Measurements from ENCODE around the gene CDIP1.

Gene CDIP1

GRCh38 chr16:4472880-4473279 lies 65.7 kb downstream of the CDIP1 start:
- H3K4me3 ChIP-seq (replicated peaks; ENCODE audit: low read depth, low read length): no peak overlapping the region
- no peak for DNase-seq (ENCODE audit: low read depth)
- TF ChIP-seq CTCF (IDR thresholded peaks at IDR 0.05; ENCODE audit: low read length, missing control alignments): no peak

DNA sequence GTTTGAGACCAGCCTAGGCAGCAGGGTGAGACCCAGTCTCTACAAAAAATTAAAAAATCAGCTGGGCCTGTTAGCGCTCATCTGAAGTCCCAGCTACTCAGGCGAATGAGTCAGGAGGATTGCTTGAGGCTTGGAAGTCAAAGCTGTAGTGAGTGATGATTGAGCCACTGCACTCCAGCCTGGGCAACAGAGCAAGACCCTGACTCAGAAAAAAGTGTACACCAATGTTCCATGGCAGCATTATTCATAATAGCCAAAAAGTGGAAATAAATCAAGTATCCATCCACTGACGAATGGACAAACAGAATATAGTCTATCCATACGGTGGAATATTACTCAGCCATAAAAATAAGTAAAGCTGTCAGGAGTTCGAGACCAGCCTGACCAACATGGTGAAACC lies 66.7 kb downstream of the CDIP1 start:
- TF ChIP-seq CTCF (IDR thresholded peaks at IDR 0.05; ENCODE audit: low read length, missing control alignments): no peak
- no peak for DNase-seq (ENCODE audit: low read depth)
- H3K4me3 ChIP-seq (replicated peaks; ENCODE audit: low read depth, low read length): no peak overlapping the region

DNA sequence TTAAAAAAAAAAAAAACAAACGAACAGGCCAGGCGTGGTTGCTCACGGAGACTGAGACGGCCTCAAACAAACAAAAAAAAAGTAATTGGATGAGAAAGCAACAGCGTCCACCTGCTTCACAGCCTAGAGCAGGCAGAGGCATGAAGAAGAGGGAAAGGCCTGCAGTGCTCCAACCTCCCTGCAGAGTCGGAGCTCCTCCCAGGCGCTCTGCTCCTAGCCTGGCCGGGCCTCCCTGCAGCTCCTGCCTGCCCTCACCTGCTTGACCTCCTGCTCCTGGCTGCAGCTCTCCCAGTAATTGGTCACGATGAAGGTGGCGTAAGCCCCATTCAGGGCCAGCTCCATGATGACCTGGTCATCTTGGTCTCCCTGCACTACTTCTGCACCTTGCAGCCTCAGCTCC lies 69.6 kb downstream of the CDIP1 start:
- TF ChIP-seq CTCF (IDR thresholded peaks at IDR 0.05; ENCODE audit: low read length, missing control alignments): no peak
- no peak for DNase-seq (ENCODE audit: low read depth)
- no peak overlapping the region for H3K4me3 ChIP-seq (replicated peaks; ENCODE audit: low read depth, low read length)

DNA sequence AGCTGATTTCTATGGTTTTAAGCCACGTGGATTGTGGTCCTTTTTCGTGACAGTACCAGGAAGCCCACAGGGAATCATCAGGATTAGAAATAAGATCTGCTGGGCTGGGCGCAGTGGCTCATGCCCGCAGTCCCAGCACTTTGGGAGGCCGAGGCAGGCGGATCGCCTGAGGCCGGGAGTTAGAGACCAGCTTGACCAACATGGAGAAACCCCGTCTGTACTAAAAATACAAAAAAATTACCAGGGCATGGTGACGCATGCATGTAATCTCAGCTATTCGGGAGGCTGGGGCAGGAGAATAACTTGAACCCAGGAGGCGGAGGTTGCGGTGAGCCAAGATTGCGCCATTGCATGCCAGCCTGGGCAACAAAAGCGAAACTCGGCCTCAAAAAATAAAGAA lies 70.7 kb downstream of the CDIP1 start:
- no peak for TF ChIP-seq CTCF (IDR thresholded peaks at IDR 0.05; ENCODE audit: low read length, missing control alignments)
- H3K4me3 ChIP-seq (replicated peaks; ENCODE audit: low read depth, low read length): no peak overlapping the region
- DNase-seq (ENCODE audit: low read depth): no peak

GRCh38 chr16:4465977-4466779 lies 72.4 kb downstream of the CDIP1 start:
- peak; percentile 13 for DNase-seq (ENCODE audit: low read depth)
- no peak for TF ChIP-seq CTCF (IDR thresholded peaks at IDR 0.05; ENCODE audit: low read length, missing control alignments)
- H3K4me3 ChIP-seq (replicated peaks; ENCODE audit: low read depth, low read length): no peak overlapping the region

DNA sequence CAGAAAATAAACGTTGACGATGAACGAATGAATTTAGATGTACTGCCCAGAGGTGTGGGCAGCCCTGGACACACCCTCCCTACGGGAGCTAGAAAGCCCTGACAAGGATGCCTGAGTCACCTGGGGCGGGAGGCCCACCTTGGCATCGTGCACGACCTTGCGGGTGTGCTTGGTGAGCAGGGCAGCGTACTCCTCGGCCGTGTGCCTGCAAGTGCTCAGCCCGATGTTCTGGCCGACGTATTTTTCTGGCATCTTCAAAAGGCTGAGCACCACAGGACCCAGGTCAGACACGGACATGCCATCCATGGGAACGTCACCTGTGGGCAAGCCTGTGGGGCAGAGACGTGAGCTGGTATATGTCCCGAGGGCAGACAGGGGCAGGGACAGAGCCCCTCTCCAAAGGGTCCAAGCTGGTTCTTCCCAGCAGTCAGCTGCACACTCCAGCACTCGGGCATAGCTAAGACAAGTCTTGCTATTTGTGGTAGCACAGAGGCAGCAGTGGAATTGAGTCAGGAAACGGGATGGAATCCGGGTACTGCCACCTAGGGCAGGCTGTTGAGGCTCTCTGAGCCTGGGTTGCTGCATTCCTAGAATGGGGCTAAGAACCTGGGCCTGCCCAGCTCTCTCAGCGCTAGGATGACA lies 74.9 kb downstream of the CDIP1 start:
- H3K4me3 ChIP-seq (replicated peaks; ENCODE audit: low read depth, low read length): no peak overlapping the region
- TF ChIP-seq CTCF (IDR thresholded peaks at IDR 0.05; ENCODE audit: low read length, missing control alignments): no peak
- no peak for DNase-seq (ENCODE audit: low read depth)
